Activated naive CD4-positive, alpha-beta T cell treated with anti-CD3 and anti-CD28 coated beads for 36 hours (primary cell): ENCODE measurements around the gene TRAF2. TPM values are rescaled to one million over a fixed set of nuclear protein-coding genes. Genes with fewer than 3 reads are reported as not detected.
A peak's percentile ranks its signal among the peaks of the same experiment; 100 is the strongest.
"Not testable (repeated sequence)": the region's sequence is repeated elsewhere in the genome, so short reads cannot be mapped to it uniquely, and the experiment has no call there.

Experiments
- CTCF ChIA-PET: fragments of 350-600 bp; sonication (Branson Sonifier 250); formaldehyde crosslinking; loops from one replicate; lab custom pipeline; 2021; ENCODE audit warnings: antibody characterized with exemption; lab: Charles Lee
- DNase-seq: peaks from one replicate; pipeline ENCODE4 v3.0.0-alpha.2; 2020
- H3K27ac Mint-ChIP-seq: one replicate; pipeline ENCODE4 v1.8.0; 2021; ENCODE audit warnings: mild to moderate bottlenecking, mixed read lengths
- H3K27me3 Mint-ChIP-seq: one replicate; pipeline ENCODE4 v1.8.0; 2021; ENCODE audit warnings: low read depth, mixed read lengths
- H3K36me3 Mint-ChIP-seq: one replicate; pipeline ENCODE4 v1.8.0; 2021; ENCODE audit warnings: low read depth, mixed read lengths
- H3K4me1 Mint-ChIP-seq: one replicate; pipeline ENCODE4 v1.8.0; 2021; ENCODE audit warnings: low read depth, mixed read lengths
- H3K4me3 Mint-ChIP-seq: one replicate; pipeline ENCODE4 v1.8.0; 2021; ENCODE audit warnings: mild to moderate bottlenecking, moderate library complexity, mixed read lengths
- H3K9me3 Mint-ChIP-seq: one replicate; pipeline ENCODE4 v1.8.0; 2021; ENCODE audit warnings: mixed read lengths
- intact Hi-C: fragments of 100-400 bp; cut with micrococcal nuclease; formaldehyde crosslinking; loops from one replicate; pipeline ENCODE4 v1.15.1; 2023
- total RNA-seq, 2 experiments: library from RNA; stranded (reverse); gene quantifications; one replicate each; pipeline ENCODE4 v1.2.3, GENCODE V29; 2021

TRAF2 gene
- total RNA-seq, 2 experiments from 2014 or later, result 39.7 to 41.8 TPM

GRCh38 chr9:136882109-136882946 is 4.0 kb upstream of the TRAF2 start:
- Mint-ChIP-seq H3K4me3 (peak overlapping the region; percentile 70), H3K27ac (peak overlapping the region; percentile 97), H3K9me3 (no peaks in the 10 kb centered on the region), H3K36me3 (peaks cover 11% of the 10 kb centered on the region), H3K27me3 (no peaks in the 10 kb centered on the region), H3K4me1 (peaks cover 48% of the 10 kb centered on the region)
- intact Hi-C loops, result loop anchor here (1.0 to 10.0 kb wide), 9 partner anchors 16 to 978 kb away; partner anchors contain the start of genes CAMSAP1, CYSRT1, EDF1 and FBXW5
- peak; percentile 98 for DNase-seq
- CTCF ChIA-PET, result interaction anchor here (0.6 to 1.2 kb wide), 4 partner anchors 15 to 147 kb away, joined by 3 read pairs; partner anchors contain the start of gene AJM1

DNA sequence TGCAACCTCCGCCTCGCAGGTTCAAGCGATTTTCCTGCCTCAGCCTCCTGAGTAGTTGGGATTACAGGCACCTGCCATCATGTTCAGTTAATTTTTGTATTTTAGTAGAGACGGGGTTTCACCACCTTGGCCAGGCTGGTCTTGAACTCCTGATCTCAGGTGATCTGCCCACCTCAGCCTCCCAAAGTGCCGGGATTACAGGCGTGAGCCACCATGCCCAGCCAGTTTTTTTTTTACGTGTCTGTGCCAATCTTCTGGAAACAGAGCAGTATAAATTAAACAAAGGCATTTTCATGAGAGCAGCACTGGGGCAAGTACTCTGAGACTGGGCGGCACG is 3.4 kb upstream of the TRAF2 start:
- H3K27me3 Mint-ChIP-seq, DNase-seq, H3K9me3 Mint-ChIP-seq: not testable (repeated sequence)
- CTCF ChIA-PET, result interaction anchor here (0.7 to 2.5 kb wide), 3 partner anchors 40 to 482 kb away, joined by 3 to 12 read pairs (median 3); partner anchors contain the start of gene AJM1
- Mint-ChIP-seq H3K36me3 (peaks cover 11% of the 10 kb centered on the region), H3K4me1 (peaks cover 51% of the 10 kb centered on the region), H3K4me3 (peak overlapping the region; percentile 60), H3K27ac (peak overlapping the region; percentile 97)
- intact Hi-C loops, result loop anchor here (1.0 to 10.0 kb wide), 9 partner anchors 17 to 978 kb away; partner anchors contain the start of genes CAMSAP1, CYSRT1, EDF1 and FBXW5

DNA sequence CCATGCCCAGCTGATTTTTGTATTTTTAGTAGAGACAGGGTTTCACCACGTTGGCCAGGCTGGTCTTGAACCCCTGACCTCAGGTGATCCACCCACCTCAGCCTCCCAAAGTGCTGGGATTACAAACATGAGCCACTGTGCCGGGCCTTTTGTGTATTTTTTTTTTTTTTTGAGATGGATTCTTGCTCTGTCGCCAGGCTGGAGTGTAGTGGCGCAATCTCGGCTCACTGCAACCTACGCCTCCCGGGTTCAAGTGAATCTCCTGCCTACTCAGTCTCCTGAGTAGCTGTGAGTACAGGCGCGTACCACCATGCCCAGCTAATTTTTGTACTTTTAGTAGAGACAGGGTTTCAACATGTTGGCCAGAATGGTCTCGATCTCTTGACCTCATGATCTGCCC is 2.6 kb upstream of the TRAF2 start:
- not testable (repeated sequence) for H3K27me3 Mint-ChIP-seq, H3K9me3 Mint-ChIP-seq, DNase-seq, H3K4me3 Mint-ChIP-seq
- CTCF ChIA-PET, result interaction anchor here (0.7 to 2.5 kb wide), 6 partner anchors 14 to 483 kb away, joined by 3 to 12 read pairs (median 3); partner anchors contain the start of gene AJM1
- H3K4me1 Mint-ChIP-seq, result peaks cover 58% of the 10 kb centered on the region
- H3K36me3 Mint-ChIP-seq, result peaks cover 11% of the 10 kb centered on the region
- H3K27ac Mint-ChIP-seq, result peak overlapping the region; percentile 97
- intact Hi-C loops, result loop anchor here (2.0 to 10.0 kb wide), 4 partner anchors 203 to 979 kb away; partner anchors contain the start of genes CAMSAP1, CYSRT1, MAN1B1 and RNF208

DNA sequence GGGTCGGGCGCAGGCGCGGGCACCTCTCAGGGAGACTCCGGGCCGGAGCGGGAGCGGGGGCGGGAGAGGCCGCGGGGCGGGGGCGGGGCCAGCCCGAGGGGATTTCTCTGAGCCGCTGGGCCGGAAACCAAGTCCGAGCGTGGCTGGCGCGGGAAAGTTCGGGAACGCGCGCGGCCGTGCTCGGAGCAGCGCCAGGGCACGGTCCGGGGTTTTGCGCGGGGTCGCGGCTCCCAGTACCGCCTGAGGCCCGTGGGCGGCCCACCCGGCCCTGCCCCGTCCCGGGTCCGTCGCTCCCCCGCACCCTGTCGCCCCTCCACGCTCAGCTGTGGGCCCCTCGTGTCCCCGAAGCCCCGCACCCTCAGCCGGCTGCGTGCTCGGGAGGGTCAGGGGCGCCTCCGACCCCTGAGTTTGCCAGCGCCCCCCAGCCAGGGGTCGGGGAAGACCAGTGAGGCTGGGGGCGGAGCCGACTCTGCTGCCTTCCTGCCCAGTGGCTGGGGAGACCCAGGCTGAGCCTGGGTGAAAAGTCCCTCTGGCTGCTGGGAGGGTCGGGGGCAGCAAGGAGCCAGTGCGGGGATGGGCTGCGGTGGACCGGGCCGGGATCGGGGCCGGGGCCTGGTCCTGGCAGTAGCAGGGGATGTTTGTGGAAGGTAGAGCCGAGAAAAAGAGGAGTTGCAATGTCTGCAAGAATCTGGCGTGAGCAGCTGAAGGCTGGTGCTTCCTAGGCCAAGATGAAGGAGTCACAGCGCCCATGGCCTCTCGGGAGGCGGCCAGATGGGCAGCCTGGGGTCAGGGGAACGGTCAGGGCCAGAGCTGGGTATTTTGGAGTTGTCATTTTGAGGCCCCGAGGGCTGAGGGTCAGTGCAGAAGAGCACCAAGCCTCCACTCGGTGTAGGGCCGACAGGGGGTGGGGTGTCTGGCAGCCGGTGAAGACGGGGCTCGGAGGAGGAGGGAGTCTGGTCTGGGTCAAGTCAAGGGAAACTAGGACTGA is 588 bp downstream of the TRAF2 start:
- intact Hi-C loops, result loop anchor here (1.0 to 10.0 kb wide), 8 partner anchors 15 to 982 kb away; partner anchors contain the start of genes AJM1, CAMSAP1, CYSRT1 and EDF1
- peak overlapping the region; percentile 98 for H3K4me3 Mint-ChIP-seq
- H3K27ac Mint-ChIP-seq, result peak overlapping the region; percentile 89
- peak; percentile 46 for DNase-seq
- H3K9me3 Mint-ChIP-seq, result no peaks in the 10 kb centered on the region
- H3K36me3 Mint-ChIP-seq, result peaks cover 23% of the 10 kb centered on the region
- no peaks in the 10 kb centered on the region for H3K27me3 Mint-ChIP-seq
- peaks cover 51% of the 10 kb centered on the region for H3K4me1 Mint-ChIP-seq
- CTCF ChIA-PET, result interaction anchor here (1.1 to 1.9 kb wide), 3 partner anchors 43 to 57 kb away, joined by 3 to 5 read pairs (median 4); partner anchors contain the start of gene AJM1

DNA sequence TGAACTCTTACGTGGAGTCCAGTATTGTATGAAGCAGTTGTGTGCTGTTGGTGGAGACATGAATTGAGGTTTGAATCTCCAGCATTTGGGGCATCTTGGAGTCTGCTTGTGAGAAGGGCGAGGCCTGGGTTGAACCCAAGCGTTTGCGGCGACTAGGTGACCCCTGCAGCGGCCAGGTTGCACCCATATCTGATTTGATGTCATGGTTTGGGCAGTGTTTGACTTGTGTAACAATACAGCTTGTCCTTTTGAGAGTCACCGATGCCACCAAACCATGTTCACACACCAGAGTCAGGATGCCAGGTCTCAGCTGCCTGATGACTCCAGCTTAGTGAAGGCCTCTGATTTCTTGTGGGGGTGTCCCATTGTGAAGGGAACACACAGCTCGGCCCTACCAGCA is 2.1 kb downstream of the TRAF2 start:
- DNase-seq, result no peak
- no peaks in the 10 kb centered on the region for H3K9me3 Mint-ChIP-seq
- intact Hi-C loops, result loop anchor here (5.0 to 10.0 kb wide), 3 partner anchors 81 to 984 kb away; partner anchors contain the start of genes CAMSAP1, CYSRT1, RABL6 and RNF208
- peaks cover 43% of the 10 kb centered on the region for H3K4me1 Mint-ChIP-seq
- no peak overlapping the region for H3K4me3 Mint-ChIP-seq
- H3K27me3 Mint-ChIP-seq, result no peaks in the 10 kb centered on the region
- CTCF ChIA-PET, result interaction anchor here (1.1 to 1.9 kb wide), 3 partner anchors 9 to 46 kb away, joined by 3 to 5 read pairs (median 4); partner anchors contain the start of gene AJM1
- H3K36me3 Mint-ChIP-seq, result peaks cover 24% of the 10 kb centered on the region
- H3K27ac Mint-ChIP-seq, result no peak overlapping the region

GRCh38 chr9:136889858-136890257 is 3.5 kb downstream of the TRAF2 start:
- CTCF ChIA-PET, result interaction anchor here (0.6 kb wide), 1 partner anchor 17 kb away, joined by 4 read pairs; no protein-coding TSS in a partner anchor
- H3K27ac Mint-ChIP-seq, result no peak overlapping the region
- no peak for DNase-seq
- H3K4me1 Mint-ChIP-seq, result peaks cover 43% of the 10 kb centered on the region
- H3K36me3 Mint-ChIP-seq, result peaks cover 29% of the 10 kb centered on the region
- H3K4me3 Mint-ChIP-seq, result no peak overlapping the region
- H3K9me3 Mint-ChIP-seq, result no peaks in the 10 kb centered on the region
- no peaks in the 10 kb centered on the region for H3K27me3 Mint-ChIP-seq
- intact Hi-C loops, result loop anchor here (5.0 to 10.0 kb wide), 3 partner anchors 83 to 985 kb away; partner anchors contain the start of genes CAMSAP1, CYSRT1, RABL6 and RNF208

DNA sequence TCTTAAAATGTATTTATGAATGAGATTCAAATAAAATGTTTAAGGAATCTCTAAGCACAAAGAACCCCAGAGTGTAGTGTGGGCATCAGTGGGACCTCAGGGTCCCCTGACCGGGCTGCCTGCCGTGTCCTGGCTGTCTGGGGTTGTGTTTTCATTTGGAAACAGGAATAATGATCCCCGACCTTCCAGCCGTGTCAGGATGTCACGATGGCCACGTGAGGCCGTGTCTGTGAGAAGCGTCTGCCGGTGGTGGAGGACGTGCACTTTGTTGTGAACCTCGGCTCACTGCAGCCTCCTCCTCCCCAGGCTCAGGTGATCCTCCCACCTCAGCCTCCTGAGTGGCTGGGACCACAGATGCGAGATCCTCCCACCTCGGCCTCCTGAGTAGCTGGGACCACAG is 4.3 kb downstream of the TRAF2 start:
- CTCF ChIA-PET, result no interaction called here
- H3K4me3 Mint-ChIP-seq, result no peak overlapping the region
- H3K27me3 Mint-ChIP-seq, result no peaks in the 10 kb centered on the region
- H3K27ac Mint-ChIP-seq, result no peak overlapping the region
- intact Hi-C loops, result no loop called here
- H3K36me3 Mint-ChIP-seq, result peaks cover 31% of the 10 kb centered on the region
- no peaks in the 10 kb centered on the region for H3K9me3 Mint-ChIP-seq
- DNase-seq, result no peak
- H3K4me1 Mint-ChIP-seq, result peaks cover 38% of the 10 kb centered on the region

GRCh38 chr9:136896027-136896426 is 9.7 kb downstream of the TRAF2 start:
- no peaks in the 10 kb centered on the region for H3K9me3 Mint-ChIP-seq
- H3K4me3 Mint-ChIP-seq, result no peak overlapping the region
- H3K27me3 Mint-ChIP-seq, result no peaks in the 10 kb centered on the region
- intact Hi-C loops, result no loop called here
- peaks cover 25% of the 10 kb centered on the region for H3K4me1 Mint-ChIP-seq
- H3K27ac Mint-ChIP-seq, result no peak overlapping the region
- DNase-seq, result no peak
- CTCF ChIA-PET, result no interaction called here
- H3K36me3 Mint-ChIP-seq, result peaks cover 31% of the 10 kb centered on the region

- peaks cover 40% of the 10 kb centered on the region for H3K36me3 Mint-ChIP-seq
Observed at GRCh38 chr9:136898483-136899100, 12.3 kb downstream of the TRAF2 start.

DNA sequence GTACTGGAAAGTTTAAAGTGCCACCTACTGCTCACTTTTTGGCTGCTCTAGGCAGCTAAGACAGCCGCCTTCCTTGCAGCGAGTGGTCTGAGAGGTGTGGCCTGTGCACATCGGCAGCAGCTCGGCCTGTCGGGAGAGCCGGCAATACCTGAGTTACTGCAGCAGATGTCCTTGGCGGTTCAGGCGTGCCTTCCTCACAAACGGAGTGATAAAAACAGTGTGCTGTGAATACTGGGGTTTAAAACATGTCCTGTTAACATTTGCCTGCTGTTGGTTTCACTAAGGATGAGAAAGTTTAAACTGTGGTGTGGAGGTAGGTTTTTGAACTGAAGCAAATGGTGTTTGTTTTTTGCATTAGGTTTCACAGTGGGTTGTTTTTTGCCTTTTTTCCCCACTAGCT is 12.9 kb downstream of the TRAF2 start:
- Mint-ChIP-seq H3K27me3 (no peaks in the 10 kb centered on the region), H3K36me3 (peaks cover 40% of the 10 kb centered on the region), H3K4me3 (no peak overlapping the region), H3K27ac (no peak overlapping the region), H3K4me1 (peaks cover 46% of the 10 kb centered on the region), H3K9me3 (no peaks in the 10 kb centered on the region)
- intact Hi-C loops, result no loop called here
- no peak for DNase-seq
- CTCF ChIA-PET, result no interaction called here

More at GRCh38 chr9:136898483-136899100, 12.3 kb downstream of the TRAF2 start:
- H3K9me3 Mint-ChIP-seq, result no peaks in the 10 kb centered on the region
- H3K27me3 Mint-ChIP-seq, result no peaks in the 10 kb centered on the region
- intact Hi-C loops, result no loop called here
- no peak overlapping the region for H3K4me3 Mint-ChIP-seq
- H3K4me1 Mint-ChIP-seq, result peaks cover 44% of the 10 kb centered on the region
- CTCF ChIA-PET, result interaction anchor here (1.1 kb wide), 1 partner anchor 16 kb away, joined by 3 read pairs; no protein-coding TSS in a partner anchor
- H3K27ac Mint-ChIP-seq, result no peak overlapping the region
- DNase-seq, result no peak

DNA sequence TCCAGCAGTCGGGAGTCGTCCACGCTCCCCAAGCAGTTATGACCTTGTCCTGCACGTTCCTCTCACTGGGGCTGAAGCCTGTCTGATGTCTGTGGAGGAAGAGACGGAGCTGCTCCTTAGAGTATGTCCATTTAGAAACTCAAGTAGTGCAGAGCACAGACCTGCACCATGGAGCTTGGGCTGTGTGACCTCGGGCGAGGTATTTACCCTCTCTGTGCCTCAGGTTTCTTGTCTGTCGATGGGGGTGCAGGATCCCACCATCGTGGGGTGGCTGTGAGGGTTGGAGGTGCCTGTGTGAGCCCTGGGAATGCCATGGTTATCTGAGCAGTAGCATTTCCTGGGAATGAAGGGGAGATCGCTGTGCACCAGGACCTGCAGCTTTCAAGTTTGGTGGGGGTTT is 14.2 kb downstream of the TRAF2 start:
- CTCF ChIA-PET, result no interaction called here
- intact Hi-C loops, result loop anchor here (5.0 kb wide), 2 partner anchors 92 to 368 kb away; partner anchors contain the start of gene PAXX
- Mint-ChIP-seq H3K4me1 (peaks cover 44% of the 10 kb centered on the region), H3K4me3 (no peak overlapping the region), H3K27ac (peak overlapping the region; percentile 94), H3K27me3 (no peaks in the 10 kb centered on the region), H3K9me3 (no peaks in the 10 kb centered on the region), H3K36me3 (peaks cover 36% of the 10 kb centered on the region)
- DNase-seq, result no peak
